ENCODE measurements around the gene P2RY8.
"Not testable (repeated sequence)": the region's sequence is repeated elsewhere in the genome, so short reads cannot be mapped to it uniquely, and the experiment has no call there.

The P2RY8 gene

GRCh38 chrX:1442016-1442665, 94.8 kb downstream of the P2RY8 start:
- no peak for DNase-seq

GRCh38 chrX:1440506-1440905, 96.5 kb downstream of the P2RY8 start:
- DNase-seq: no peak

GRCh38 chrX:1435241-1435895, 101.6 kb downstream of the P2RY8 start:
- no peak for DNase-seq

GRCh38 chrX:1434871-1435240, 102.1 kb downstream of the P2RY8 start:
- DNase-seq: no peak

- no peak for DNase-seq
Observed at GRCh38 chrX:1433646-1434357, 103.2 kb downstream of the P2RY8 start.

- no peak for DNase-seq
Observed at GRCh38 chrX:1430451-1430850, 106.5 kb downstream of the P2RY8 start.

- DNase-seq: no peak
Observed at GRCh38 chrX:1427756-1428155, 109.2 kb downstream of the P2RY8 start.

GRCh38 chrX:1426321-1426720, 110.7 kb downstream of the P2RY8 start:
- not testable (repeated sequence) for DNase-seq

- no peak for DNase-seq
Observed at GRCh38 chrX:1425381-1425780, 111.6 kb downstream of the P2RY8 start.

- DNase-seq: no peak
Observed at GRCh38 chrX:1424147-1424851, 112.7 kb downstream of the P2RY8 start.

GRCh38 chrX:1423215-1423614, 113.8 kb downstream of the P2RY8 start:
- no peak for DNase-seq

- DNase-seq: no peak
Observed at GRCh38 chrX:1422135-1422465, 114.9 kb downstream of the P2RY8 start.

GRCh38 chrX:1421433-1422134, 115.4 kb downstream of the P2RY8 start:
- no peak for DNase-seq

- no peak for DNase-seq
Observed at GRCh38 chrX:1420371-1420770, 116.6 kb downstream of the P2RY8 start.

GRCh38 chrX:1419545-1420355, 117.2 kb downstream of the P2RY8 start:
- DNase-seq: no peak

GRCh38 chrX:1418901-1419544, 118.0 kb downstream of the P2RY8 start:
- no peak for DNase-seq

GRCh38 chrX:1417921-1418771, 118.8 kb downstream of the P2RY8 start:
- no peak for DNase-seq

- no peak for DNase-seq
Observed at GRCh38 chrX:1416965-1417760, 119.8 kb downstream of the P2RY8 start.

- DNase-seq: no peak
Observed at GRCh38 chrX:1416327-1416784, 120.6 kb downstream of the P2RY8 start.
